HepG2 (cell line): Measurements from ENCODE around the gene LENEP. TPM values are rescaled to one million over a fixed set of nuclear protein-coding genes. Genes with fewer than 3 reads are reported as not detected.

Experiments used
- ARNTL ChIP-seq: sonication (generic); formaldehyde crosslinking; IDR thresholded peaks from 2 replicates; pipeline ENCODE4 v1.4.0; 2020; ENCODE audit warnings: mild to moderate bottlenecking, missing genetic modification reagents
- ELF4 ChIP-seq: sonication (generic); formaldehyde crosslinking; IDR thresholded peaks from 2 replicates; pipeline ENCODE4 v1.5.0; 2020; ENCODE audit warnings: missing genetic modification reagents, mild to moderate bottlenecking, moderate library complexity, borderline replicate concordance
- HMGA1 ChIP-seq: sonication (generic); formaldehyde crosslinking; conservative IDR thresholded peaks from 2 replicates; pipeline ENCODE4 v1.4.0; 2020; ENCODE audit warnings: missing genetic modification reagents
- HNF4A ChIP-seq: sonication (generic); formaldehyde crosslinking; IDR thresholded peaks from 2 replicates; pipeline ENCODE4 v1.4.0; 2020; ENCODE audit warnings: missing genetic modification reagents
- ZNF230 ChIP-seq: sonication (generic); formaldehyde crosslinking; IDR thresholded peaks from 2 replicates; pipeline ENCODE4 v1.4.0; 2020; ENCODE audit warnings: mild to moderate bottlenecking, missing genetic modification reagents
- ZNF282 ChIP-seq: fragments of 450-650 bp; IDR thresholded peaks from 2 replicates; pipeline ENCODE4 v1.6.1; 2018; ENCODE audit not compliant: partially characterized antibody
- ZNF33A ChIP-seq: sonication (generic); formaldehyde crosslinking; IDR thresholded peaks from 2 replicates; pipeline ENCODE4 v1.5.1; 2020; ENCODE audit warnings: missing genetic modification reagents, mild to moderate bottlenecking, moderate library complexity, borderline replicate concordance
- ZNF383 ChIP-seq: sonication (generic); formaldehyde crosslinking; IDR thresholded peaks from 2 replicates; pipeline ENCODE4 v1.4.0; 2020; ENCODE audit warnings: missing genetic modification reagents, mild to moderate bottlenecking, borderline replicate concordance
- ZNF768 ChIP-seq: sonication (generic); formaldehyde crosslinking; IDR thresholded peaks from 2 replicates; pipeline ENCODE4 v1.4.0; 2020; ENCODE audit warnings: missing genetic modification reagents
- ZNF770 ChIP-seq: sonication (generic); formaldehyde crosslinking; IDR thresholded peaks from 2 replicates; pipeline ENCODE4 v1.5.0; 2020; ENCODE audit warnings: mild to moderate bottlenecking, missing genetic modification reagents
- ZNF775 ChIP-seq: sonication (generic); formaldehyde crosslinking; IDR thresholded peaks from 2 replicates; pipeline ENCODE4 v1.4.0; 2020; ENCODE audit warnings: missing genetic modification reagents, mild to moderate bottlenecking, moderate library complexity, borderline replicate concordance
- ZNF816 ChIP-seq: sonication (generic); formaldehyde crosslinking; IDR thresholded peaks from 2 replicates; pipeline ENCODE4 v1.8.0; 2022; ENCODE audit warnings: missing genetic modification reagents, mild to moderate bottlenecking, borderline replicate concordance
- ZSCAN30 ChIP-seq: sonication (generic); formaldehyde crosslinking; IDR thresholded peaks from 2 replicates; pipeline ENCODE4 v1.5.0; 2020; ENCODE audit warnings: mild to moderate bottlenecking, missing genetic modification reagents
- ZSCAN5A ChIP-seq: sonication (generic); formaldehyde crosslinking; IDR thresholded peaks from 2 replicates; pipeline ENCODE4 v1.8.0; 2022; ENCODE audit warnings: mild to moderate bottlenecking, missing genetic modification reagents, borderline replicate concordance
- polyA plus RNA-seq, 8 experiments: library from polyadenylated mRNA; depleted of rRNA in 3 of 8; stranded (reverse) in 7 of 8; unstranded in 1 of 8; fragments of >200 nt; fragmentation: Illumina TruSeq in 4 of 8; extraction: Trizol in 4 of 8; gene quantifications; 2 replicates each; pipeline versions ENCODE4 v1.2.1 to v1.2.3, GENCODE V29; 2011 to 2016; ENCODE audit warnings: low read depth in 4 of 8, missing spikeins in 1 of 8, mixed read lengths in 1 of 8; ENCODE audit not compliant: insufficient read depth in 1 of 8
- total RNA-seq, 5 experiments: library from RNA; depleted of rRNA; stranded (reverse); fragments of >200 nt; fragmentation: Illumina TruSeq; extraction: Trizol; gene quantifications; 2 replicates each; pipeline ENCODE4 v1.2.3, GENCODE V29; 2016; ENCODE audit warnings: low read depth in 1 of 5
- TF ChIP-seq, protein P1 (sequence below): sonication (generic); formaldehyde crosslinking; IDR thresholded peaks from 2 replicates; pipeline ENCODE4 v1.4.0; 2020; ENCODE audit warnings: missing genetic modification reagents, borderline replicate concordance
- TF ChIP-seq, protein P2 (sequence below): IDR thresholded peaks from 2 replicates; pipeline ENCODE4 v1.6.1; 2016; ENCODE audit warnings: low read depth

The LENEP gene
- total and polyA plus RNA-seq, 2 of the 13 experiments (the other 11 are each of a cell fraction or from before 2014, with no cell fraction given) = 0.29 TPM; not detected in 1

DNA sequence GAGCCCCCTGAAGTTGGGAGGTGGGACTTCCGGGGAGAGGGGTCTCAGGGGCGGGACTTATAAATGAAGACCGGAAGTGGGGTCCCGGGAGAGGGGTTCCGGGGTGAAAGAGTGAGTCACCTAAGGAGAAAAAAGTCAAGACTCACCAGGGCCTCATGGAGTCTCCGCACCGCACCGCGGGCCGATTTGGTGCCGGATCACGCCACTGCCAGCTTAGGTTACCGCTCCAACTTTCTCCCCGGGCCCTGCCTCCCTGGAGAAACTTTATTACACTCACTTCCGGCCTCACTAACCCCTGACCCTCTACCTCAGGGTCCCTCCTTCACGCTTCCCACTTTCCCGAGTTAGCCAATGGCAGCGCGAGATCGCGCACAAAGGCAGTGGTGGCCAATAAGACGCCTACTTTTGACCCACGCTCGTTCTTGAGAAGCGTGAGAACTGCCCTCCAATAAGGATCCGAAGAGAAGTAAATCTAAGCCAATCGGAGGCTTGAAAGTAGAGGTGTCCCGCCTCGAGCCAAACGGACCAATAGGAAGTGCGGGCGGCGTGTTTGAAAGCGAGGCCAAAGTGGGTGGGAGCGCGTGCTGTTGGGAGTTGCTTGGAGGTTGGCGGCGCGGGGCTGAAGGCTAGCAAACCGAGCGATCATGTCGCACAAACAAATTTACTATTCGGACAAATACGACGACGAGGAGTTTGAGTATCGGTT lies 19.1 kb upstream of the LENEP start, which contains the start of gene CKS1B (continued):
- TF ChIP-seq, protein P1, sequence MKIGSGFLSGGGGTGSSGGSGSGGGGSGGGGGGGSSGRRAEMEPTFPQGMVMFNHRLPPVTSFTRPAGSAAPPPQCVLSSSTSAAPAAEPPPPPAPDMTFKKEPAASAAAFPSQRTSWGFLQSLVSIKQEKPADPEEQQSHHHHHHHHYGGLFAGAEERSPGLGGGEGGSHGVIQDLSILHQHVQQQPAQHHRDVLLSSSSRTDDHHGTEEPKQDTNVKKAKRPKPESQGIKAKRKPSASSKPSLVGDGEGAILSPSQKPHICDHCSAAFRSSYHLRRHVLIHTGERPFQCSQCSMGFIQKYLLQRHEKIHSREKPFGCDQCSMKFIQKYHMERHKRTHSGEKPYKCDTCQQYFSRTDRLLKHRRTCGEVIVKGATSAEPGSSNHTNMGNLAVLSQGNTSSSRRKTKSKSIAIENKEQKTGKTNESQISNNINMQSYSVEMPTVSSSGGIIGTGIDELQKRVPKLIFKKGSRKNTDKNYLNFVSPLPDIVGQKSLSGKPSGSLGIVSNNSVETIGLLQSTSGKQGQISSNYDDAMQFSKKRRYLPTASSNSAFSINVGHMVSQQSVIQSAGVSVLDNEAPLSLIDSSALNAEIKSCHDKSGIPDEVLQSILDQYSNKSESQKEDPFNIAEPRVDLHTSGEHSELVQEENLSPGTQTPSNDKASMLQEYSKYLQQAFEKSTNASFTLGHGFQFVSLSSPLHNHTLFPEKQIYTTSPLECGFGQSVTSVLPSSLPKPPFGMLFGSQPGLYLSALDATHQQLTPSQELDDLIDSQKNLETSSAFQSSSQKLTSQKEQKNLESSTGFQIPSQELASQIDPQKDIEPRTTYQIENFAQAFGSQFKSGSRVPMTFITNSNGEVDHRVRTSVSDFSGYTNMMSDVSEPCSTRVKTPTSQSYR = no peak; the same call in 1 of the 2 replicates
- peak; percentile 69 for TF ChIP-seq ELF4 (CRISPR knock-in tag)
- TF ChIP-seq ZNF230 (CRISPR knock-in tag) = 0 out of 2 replicates have a peak, but pooled peaks have one; percentile 38
- no peak for TF ChIP-seq ZNF282
- no peak; the same call in 1 of the 2 replicates for TF ChIP-seq ZNF816 (CRISPR knock-in tag)
- TF ChIP-seq ZNF33A = no peak
- no peak; the same call in 1 of the 2 replicates for TF ChIP-seq HNF4A (CRISPR knock-in tag)
- TF ChIP-seq ZSCAN30 (CRISPR knock-in tag) = no peak
- TF ChIP-seq, protein P2, sequence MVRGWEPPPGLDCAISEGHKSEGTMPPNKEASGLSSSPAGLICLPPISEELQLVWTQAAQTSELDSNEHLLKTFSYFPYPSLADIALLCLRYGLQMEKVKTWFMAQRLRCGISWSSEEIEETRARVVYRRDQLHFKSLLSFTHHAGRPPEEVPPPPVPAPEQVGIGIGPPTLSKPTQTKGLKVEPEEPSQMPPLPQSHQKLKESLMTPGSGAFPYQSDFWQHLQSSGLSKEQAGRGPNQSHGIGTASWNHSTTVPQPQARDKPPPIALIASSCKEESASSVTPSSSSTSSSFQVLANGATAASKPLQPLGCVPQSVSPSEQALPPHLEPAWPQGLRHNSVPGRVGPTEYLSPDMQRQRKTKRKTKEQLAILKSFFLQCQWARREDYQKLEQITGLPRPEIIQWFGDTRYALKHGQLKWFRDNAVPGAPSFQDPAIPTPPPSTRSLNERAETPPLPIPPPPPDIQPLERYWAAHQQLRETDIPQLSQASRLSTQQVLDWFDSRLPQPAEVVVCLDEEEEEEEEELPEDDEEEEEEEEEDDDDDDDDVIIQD = no peak
- TF ChIP-seq HMGA1 (CRISPR knock-in tag) = no peak
- no peak for TF ChIP-seq ZSCAN5A (CRISPR knock-in tag)
- no peak for TF ChIP-seq ZNF383 (CRISPR knock-in tag)
- no peak; the same call in 1 of the 2 replicates for TF ChIP-seq ZNF770 (CRISPR knock-in tag)
- peak; percentile 78; the same call in 1 of the 2 replicates for TF ChIP-seq ZNF775 (CRISPR knock-in tag)
- TF ChIP-seq ARNTL = no peak
- no peak for TF ChIP-seq ZNF768 (CRISPR knock-in tag)
